Stimulated activated CD8-positive, alpha-beta memory T cell treated with anti-CD3 and anti-CD28 coated beads, Interleukin-12 subunit alpha, Interleukin-12 subunit beta, amount 100 ng/mL, for 24 hours (primary cell): Measurements from ENCODE around the gene PRICKLE4.

Experiments
- DNase-seq: peaks from one replicate; pipeline ENCODE4 v3.0.0-alpha.2; 2020; ENCODE audit errors: extremely low read depth

PRICKLE4 gene, protein sequence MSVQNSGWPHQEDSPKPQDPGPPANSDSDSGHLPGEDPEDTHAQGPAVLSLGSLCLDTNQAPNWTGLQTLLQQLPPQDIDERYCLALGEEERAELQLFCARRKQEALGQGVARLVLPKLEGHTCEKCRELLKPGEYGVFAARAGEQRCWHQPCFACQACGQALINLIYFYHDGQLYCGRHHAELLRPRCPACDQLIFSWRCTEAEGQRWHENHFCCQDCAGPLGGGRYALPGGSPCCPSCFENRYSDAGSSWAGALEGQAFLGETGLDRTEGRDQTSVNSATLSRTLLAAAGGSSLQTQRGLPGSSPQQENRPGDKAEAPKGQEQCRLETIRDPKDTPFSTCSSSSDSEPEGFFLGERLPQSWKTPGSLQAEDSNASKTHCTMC

DNA sequence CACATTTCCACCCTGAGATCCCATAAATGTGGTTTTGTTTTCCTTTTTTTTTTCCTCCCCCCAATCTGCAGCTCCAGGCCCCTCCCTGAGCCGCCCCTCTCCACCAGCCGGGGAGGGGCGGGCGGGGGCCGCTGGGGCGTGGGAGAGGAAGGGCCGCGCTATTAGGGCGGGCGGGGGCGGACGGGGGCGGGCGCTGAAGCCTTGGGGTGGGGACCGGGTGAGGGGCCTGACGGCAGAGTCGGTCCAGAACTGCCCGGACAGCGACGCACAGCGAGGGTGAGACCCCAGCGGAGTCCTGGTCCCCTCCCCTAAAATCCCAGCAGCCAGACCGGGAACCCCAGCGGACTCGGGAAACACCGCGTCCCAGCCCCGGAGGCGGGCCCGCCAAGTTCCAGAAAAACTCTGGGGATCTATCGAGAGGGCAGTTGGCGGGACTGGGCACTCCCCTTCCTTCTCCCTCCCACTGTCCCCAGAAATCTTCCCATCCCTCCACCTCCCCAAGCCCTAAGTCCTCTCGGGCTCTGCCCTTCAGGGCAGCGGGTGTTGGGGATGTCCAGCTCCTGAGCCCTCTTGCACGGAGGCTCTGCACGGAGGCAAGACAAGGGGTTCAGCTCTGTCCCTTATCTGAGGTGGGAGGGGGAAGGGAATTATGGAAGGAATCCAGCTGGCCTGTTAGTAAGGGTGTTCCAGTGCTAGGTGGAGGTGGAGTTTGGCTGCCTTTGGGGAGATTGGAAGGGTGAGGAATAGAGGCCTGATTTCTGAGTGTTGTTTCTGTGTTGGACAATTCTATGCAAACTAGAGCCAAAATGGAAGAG lies at the start of gene PRICKLE4:
PRICKLE4 (plus strand) TSS at position 232 of the 815 bp plus-strand sequence. CDS start 2,692 bp downstream, outside the sequence.
- no peak for DNase-seq

DNA sequence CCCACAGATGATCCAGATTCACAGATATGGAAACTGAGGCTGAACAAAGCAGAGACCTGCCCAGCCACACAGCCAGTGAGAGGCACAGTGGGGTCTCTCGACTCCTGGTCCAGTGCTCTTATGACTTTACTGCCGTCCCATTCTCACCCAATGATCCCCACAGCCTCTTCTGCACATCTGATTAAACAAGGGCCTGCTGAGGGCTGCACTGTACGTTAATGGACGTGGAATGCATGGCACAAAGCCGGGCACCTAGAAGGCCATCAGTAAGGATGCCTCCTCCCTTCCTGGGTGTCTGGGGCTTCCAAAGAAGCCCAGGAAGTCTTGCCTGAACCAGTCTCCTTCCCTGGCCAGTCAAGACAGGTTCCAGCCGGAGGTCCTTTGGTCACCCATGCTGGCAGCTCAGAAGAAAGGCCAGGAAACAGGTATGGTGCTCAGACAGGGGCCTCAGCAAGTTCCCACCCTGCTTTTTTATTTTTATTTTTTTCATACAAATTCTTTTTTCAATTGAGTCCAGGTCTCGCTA lies 49.0 kb upstream of the PRICKLE4 start:
- no peak for DNase-seq

DNA sequence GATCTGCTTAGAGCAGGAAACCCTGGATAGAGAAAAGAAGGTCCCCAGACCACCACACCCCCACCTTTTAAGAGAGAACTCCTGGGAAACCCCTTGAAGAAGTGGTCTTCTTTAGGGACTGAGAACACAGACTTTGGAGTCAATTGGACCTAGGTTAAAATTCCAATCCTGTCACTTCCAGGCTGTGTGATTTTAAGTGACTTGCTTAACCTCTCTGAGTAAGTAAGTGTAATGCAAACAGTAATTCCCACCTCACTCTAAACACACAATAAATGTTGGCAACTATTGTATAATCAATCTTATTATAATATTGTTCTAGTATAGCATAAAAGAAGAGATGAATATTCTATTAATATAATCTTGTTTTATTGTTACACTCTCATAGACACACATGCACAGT lies 48.4 kb upstream of the PRICKLE4 start:
- no peak for DNase-seq

DNA sequence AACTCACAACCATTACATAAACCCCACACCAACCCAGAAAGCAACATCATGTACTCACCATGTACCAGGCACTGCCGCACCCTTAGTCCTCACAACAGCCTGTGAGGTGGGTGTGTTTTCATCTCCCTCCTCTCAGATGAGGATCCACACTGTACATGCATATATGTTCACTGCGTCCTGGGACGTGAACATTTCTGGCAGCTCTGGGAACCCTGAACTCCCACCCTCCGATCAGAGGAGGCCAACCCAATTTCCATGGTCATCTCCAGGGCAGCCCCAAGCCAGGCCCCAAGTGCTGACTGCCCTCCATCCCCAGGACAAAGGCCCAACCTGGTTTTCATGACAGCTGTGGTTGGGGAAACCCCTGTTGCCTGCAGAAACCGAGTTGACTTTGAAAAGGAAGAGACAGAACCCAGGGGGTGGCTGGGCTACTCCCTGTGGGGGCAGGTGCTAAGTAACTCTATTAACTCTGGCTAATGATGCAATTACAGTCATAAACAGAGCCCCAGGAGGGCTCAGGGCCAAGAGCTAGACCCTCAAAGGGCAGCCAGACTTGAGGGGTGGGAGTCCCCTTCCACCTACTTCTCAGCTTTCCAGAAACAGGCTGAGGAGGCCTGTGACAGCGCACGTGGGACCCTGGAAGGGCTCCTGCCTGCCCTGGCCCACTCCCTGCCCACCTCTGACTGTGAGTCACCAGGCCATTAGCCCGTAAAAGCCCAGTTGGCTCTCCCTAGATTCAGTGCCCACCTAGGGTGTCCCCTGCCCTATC lies 47.8 kb upstream of the PRICKLE4 start:
- DNase-seq, result no peak

DNA sequence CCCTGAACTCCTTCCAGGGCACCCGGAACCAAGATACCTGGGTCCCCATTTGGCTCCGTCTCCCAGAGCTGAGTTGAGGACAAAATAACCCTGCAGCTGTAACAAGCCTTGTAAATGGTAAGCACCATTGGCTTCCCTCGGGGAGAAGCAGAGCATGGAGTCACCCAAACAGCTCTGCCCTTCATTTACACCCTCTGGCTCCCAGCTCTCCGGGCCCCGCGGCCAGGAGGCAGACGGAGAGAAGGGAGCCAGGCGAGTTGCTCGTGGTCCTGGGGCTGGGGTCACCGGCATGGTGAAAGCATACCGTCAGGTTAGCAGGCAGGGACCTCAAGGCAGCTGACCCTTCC lies 47.2 kb upstream of the PRICKLE4 start:
- DNase-seq, result no peak

DNA sequence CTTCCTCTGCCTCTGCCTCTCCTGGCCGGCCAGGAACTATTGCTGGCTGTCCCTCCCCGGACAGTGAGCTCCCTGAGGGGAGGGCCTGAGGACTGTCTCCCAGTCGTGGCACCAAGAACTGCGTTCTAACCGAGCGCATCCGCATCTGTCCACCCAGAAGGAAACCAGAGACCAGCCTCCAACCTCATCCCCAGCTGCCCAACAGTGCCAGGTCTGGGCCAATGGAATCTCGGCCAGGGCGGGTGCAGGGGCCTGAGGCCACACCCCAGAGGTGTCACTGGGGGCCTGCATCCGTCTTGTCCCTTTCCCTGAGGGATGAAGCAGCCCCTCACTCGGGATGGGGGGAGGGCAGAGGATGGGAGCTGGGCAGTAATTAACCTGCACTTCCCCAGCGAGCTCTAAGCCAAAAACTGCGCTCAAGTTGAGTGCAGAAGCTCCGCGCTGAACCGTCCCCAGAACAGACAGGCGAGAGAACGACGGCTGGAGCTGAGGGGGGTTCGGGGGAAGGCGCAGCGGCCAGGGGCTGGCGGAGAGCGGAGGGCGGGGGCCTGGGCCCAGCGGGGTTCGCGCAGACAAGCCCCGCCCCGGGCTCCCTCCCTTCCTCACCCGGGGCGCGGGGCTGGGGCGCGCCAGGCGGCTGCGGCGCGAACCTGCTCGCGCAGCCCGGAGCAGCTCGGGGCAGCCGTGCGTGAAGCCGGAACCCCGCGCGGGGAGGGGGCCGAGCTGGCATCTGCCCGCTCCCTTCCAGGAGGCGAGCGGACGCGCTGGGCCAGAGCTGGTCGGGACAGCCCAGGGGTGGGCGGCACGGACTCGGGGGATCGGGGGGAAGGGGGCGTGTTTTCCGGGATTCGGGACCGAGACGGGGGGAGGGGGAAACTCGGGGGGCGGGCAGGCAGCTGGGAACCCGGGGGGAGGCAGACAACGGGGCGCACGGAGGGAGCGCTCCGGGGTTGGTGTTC lies 46.6 kb upstream of the PRICKLE4 start:
- DNase-seq, result peak; percentile 28

DNA sequence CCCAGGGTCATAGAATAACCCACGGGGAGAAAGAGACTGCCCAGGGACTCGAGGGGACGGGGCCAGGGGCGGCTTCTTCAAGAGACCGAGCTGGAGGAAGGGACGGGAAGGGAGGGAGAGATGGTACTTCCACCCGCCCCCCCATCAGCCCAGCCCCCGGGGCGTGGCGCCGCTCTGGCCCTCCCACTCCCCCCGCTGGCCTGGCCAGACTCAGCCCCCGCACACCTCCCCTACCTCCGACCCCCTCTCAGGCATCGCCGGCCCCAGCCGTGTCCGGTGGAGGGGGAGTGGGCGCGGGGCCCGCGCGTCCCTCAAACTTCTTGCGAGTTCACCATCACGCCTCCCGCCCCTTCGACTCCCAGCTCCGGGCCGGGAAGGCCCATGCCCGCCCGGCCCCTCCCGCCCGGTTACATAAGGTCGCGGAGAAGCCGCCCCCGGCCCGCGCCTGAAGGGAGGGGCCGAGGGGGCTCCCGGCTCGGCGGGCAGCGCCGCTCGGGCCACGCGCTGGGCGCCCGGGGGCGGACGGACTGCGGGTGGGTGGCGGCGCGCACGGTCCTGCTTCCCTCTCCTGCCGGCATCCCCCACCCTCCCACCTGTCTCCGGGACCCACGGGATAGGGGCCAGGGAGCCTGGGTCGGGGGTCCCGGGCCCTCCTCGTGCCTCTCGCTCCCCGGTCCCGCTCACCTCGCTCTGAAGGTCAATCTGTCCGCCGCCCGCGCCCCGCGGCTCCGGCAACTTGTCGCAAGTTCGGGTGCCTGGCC lies 45.7 kb upstream of the PRICKLE4 start:
- DNase-seq, result peak; percentile 42

DNA sequence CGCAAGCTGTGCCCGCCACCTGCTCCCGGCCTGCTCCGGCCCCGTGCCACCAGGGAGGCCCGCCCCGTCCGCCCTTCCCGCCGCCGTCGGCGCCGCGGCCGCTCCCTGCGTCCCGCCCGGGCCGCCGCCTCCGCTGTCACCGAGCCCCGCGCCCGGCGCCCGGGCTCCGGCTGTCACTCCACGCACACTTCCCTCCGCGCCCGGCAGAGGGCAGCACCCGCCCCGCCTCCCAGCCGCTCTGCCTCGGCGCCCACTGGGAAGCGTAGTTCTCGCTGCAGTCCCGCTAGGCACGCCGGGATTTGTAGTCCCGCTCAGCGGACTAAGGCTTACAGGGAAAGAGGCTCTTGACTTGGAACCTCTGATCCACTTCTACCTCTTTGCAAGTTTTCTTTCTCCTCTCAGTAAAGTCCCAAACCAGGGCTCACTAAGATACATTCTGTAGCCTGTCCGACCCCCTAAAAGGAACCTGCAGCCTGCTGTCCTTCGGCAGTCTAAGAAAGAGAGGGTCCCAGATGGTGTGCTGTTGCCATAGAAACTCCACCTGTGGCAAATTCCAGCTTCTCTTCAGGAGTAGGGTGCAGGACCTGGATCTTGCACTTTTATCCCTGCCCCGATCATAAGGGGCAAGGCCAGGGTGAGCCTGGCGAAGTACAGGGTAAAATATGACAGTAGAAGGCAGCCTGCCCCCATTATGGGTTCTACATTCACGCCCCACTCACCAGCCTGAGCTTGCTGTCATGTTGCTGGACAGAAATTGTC lies 45.0 kb upstream of the PRICKLE4 start, which contains the start of gene TFEB:
TFEB (minus strand) TSS at position 182 of the 759 bp plus-strand sequence. CDS start 44,395 bp downstream, outside the sequence.
- DNase-seq, result peak; percentile 83

DNA sequence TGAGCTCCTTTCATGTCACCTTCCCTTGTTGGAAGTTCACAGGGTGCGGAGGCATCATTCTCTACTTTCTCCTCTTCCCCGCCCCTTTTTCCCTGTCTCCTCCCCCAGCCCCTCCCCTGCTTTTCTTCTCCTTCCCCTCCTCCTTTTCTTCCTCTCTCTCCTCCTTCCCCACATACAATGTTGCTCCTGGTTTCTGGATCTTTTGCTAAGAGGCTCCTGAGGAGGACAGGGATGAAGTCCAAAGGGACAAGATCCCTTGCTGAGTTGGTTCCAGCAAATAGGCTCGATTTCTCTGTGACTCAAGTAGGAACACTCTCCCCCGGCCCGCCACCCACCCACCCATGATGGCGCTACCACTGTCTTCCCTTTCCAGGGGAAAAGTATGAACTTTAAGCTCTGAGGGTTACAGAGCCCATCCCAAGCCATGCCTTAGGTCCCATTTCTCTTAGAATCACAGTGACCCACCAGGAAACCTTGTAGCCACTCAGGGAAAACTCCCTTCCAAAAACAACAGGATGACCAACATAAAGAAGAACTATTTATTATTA lies 44.3 kb upstream of the PRICKLE4 start:
- DNase-seq, result no peak

DNA sequence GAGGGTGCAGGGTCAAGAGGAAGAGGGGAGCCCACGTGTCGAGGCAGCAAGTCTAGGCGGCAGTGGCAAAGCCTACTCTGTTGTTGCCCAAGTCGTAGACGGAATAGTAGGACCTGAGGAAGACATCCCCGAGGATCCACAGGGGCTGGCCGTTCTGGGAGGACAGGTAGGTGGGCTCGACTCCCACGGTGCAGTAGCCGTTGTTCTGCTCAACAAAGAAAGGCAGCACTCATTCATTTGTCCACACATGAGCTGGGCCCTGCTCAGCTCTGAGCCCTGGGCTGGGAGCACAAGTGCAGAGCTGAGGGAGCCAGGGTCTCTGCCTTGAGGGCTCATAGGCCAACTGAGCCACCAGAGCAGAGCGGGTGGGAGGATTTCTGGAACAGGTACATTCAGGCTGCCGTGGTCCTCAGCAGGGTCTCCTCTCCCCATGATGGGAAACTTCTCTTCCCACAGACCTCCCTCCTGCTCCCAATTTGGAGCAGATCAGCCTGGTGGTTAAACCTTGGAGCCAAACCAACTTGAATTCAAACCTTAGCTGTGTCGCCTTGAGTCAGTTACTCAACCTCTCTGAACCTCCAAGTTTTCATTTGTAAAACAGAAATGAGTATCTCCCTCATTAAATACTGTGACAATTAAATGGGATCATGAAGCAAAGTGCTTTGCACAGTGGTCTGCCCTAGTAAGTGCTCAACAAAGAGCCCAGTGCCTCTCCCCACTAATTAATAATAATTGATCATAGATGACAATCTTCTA lies 43.6 kb upstream of the PRICKLE4 start:
- no peak for DNase-seq

DNA sequence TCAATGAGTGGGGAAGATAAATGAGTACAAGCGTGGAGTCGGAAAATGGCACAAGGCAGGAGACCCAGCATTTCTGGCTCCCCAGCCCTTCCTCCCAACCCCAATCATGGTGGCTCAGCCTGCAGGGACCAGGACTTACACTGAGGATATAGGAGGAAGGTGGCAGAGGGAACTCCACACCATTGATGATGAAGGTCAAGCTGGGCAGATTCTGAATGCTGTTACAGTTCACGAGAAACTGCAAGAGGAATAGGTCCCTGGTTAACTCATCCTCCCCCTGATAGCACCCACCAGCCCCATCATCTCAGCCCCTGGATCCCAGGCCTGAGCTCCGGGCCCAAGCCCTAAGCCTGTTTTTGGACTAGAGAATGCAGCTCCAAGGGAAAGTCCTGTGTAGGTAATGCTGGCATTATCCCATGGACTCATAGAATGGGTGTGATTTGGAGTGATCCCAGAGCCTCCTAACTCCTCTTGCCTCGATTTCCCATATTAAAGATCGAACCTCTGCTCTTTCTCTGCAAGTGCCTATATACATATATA lies 42.9 kb upstream of the PRICKLE4 start:
- no peak for DNase-seq

DNA sequence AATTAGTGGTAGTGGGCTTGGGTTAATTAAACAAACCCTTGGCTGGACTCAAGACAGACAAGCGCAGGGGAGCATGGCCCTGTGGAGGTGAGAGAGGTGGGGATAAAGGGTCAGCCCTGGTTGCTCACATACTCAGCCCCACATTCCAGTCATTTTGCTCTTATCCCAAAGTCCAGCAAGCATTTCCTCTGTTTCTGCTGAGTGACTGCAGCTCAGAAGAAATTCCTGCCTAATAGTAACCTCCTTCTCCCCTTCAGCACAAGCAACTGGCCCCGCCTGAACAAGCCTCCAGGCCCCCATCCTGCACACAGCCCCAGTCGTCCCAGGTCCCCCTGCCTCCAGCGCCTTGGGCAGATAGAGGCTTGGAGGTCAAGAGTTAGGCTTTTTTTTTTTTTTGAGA lies 41.5 kb upstream of the PRICKLE4 start:
- DNase-seq, result no peak

DNA sequence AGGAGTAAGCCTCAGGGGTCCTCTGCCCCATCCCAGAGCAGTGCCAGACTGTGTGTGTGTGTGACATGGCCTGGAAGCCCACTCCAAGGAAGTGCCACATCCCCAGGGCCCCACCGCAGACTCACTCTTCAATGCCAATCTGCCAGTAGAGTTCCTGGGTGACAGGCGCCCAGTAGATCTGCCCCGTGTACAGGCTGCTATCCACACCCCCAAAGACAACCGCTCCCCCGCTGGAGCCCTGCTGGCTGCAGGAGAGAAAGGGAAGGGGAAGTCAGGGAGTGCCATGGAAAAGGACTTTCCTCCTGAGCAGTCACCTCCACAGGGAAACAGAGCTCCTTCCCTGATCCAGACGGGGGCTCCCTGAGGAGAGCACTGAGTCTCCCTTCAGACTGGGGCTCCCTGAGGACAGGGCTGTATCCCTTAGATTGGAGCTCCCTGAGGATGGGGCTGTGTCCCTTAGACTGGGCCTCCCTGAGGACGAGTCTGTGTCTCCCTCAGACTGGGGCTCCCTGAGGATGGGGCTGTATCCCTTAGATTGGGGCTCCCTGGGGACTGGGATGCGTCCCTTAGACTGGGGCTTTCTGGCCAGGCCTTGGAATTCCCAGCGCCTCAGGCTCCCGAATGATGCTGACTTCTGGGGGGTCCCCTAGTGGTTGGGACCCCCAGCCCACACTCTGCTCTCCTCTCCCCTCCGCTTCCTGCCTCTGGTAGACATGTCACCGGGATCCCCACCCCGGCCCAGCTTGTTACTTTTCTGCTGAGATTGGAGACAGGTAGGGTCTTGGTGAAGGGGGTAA lies 40.0 kb upstream of the PRICKLE4 start:
- DNase-seq, result no peak

DNA sequence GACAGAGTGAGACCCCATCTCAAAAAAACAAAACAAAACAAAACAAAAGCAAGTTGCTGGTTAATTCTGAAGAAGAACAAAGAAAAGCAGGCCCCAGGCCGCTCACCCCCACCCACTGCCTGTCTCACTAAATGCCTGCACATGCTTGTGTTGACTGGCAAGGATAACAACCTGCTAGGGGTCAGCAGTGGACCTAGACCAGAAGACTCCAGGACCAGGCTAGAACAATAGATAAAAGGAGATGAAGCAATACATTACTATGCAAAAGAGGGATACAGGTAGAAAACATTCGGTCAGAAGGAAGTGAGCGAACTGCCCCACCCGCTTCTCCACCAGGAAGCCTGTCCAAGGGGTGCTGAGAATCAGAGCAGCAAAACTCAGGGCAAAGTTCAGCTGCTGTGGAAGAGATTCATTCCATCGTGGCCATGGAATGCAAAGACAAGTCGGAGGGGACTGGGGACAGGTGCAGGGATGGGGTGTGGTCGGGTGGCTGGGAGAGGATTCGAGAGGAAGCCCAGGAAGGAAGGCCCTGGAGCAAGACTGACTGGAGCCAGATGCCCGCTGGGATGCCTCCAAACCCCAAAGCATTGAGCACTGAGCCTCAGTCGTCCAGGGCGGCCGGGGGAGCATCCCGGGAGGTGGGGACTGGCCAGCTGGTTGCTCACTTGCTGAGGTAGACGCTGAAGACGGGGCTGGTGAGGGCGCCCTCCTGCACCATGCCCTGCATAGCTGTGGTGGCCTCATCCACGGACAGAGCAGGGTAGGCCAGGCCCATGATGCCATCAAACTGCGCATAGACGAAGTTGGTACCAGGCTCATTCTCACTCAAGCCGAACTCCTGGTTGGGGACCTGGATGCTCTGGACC lies 38.7 kb upstream of the PRICKLE4 start:
- DNase-seq, result no peak

DNA sequence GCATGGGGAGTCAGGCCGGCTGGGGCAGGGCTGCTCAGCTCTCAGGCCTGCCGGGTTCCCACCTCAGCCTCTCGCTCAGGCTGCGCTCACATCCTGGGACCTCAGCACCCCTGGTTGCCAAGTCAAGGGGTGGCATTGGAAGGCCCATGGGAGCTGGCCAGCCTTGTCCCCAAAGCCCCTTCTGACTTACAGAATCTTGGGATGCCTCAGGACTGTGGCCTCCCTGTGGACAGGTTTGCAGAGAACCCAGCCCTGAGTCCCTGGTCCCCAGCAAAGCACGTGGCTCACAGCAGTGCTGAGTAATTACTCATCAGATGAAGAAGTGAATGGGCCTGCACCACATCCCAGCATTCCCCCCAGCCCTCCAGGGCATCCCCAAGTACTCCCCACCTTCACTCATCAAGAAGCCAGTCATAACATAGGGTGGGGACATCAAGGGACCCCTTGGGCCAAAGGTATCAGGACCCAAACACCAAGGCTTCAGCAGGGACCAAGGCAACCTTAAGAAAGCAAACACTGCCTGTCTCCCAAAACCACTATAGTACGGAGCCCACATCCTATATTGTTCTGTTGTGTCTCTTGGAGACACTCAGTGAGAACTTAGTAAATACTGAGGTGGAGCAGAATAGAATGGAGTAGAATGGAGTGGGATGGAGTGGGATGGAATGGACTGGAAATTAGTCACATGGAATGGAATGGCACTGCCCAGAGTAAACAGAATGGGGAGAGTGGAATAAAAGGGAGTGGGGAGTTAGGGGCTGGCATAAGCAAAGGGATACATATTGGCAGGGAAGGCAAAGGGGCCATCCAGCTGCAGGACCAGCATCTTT lies 37.0 kb upstream of the PRICKLE4 start:
- no peak for DNase-seq
